ENCODE results near the gene TEX14.
A peak's percentile ranks its signal among the peaks of the same experiment; 100 is the strongest.

TEX14 gene

GRCh38 chr17:58728798-58729197, 37.0 kb upstream of the TEX14 start:
- DNase-seq (ENCODE audit: low read depth), result no peak
- no peak overlapping the region for H3K4me3 ChIP-seq (ENCODE audit: low read depth, low read length)
- in situ Hi-C loops (cut with HindIII; ENCODE audit: low sequenced_read_pairs), result no loop called here
- TF ChIP-seq CTCF (IDR thresholded peaks at IDR 0.05; ENCODE audit: low read depth, low read length, missing control alignments), result no peak

- no peak for DNase-seq (ENCODE audit: low read depth)
- no peak for TF ChIP-seq CTCF (IDR thresholded peaks at IDR 0.05; ENCODE audit: low read depth, low read length, missing control alignments)
- H3K4me3 ChIP-seq (ENCODE audit: low read depth, low read length), result no peak overlapping the region
- in situ Hi-C loops (cut with HindIII; ENCODE audit: low sequenced_read_pairs), result no loop called here
These were observed 30.9 kb upstream of the TEX14 start for GRCh38 chr17:58722696-58723095.

GRCh38 chr17:58722274-58722673, 30.4 kb upstream of the TEX14 start:
- in situ Hi-C loops (cut with HindIII; ENCODE audit: low sequenced_read_pairs), result no loop called here
- no peak for DNase-seq (ENCODE audit: low read depth)
- TF ChIP-seq CTCF (IDR thresholded peaks at IDR 0.05; ENCODE audit: low read depth, low read length, missing control alignments), result no peak
- H3K4me3 ChIP-seq (ENCODE audit: low read depth, low read length), result no peak overlapping the region

GRCh38 chr17:58710948-58711552, 19.2 kb upstream of the TEX14 start:
- no peak overlapping the region for H3K4me3 ChIP-seq (ENCODE audit: low read depth, low read length)
- peak; percentile 50 for DNase-seq (ENCODE audit: low read depth)
- in situ Hi-C loops (cut with HindIII; ENCODE audit: low sequenced_read_pairs), result no loop called here
- TF ChIP-seq CTCF (IDR thresholded peaks at IDR 0.05; ENCODE audit: low read depth, low read length, missing control alignments), result peak; percentile 44

- no peak for DNase-seq (ENCODE audit: low read depth)
- TF ChIP-seq CTCF (IDR thresholded peaks at IDR 0.05; ENCODE audit: low read depth, low read length, missing control alignments), result no peak
- in situ Hi-C loops (cut with HindIII; ENCODE audit: low sequenced_read_pairs), result no loop called here
- no peak overlapping the region for H3K4me3 ChIP-seq (ENCODE audit: low read depth, low read length)
These were observed 14.7 kb upstream of the TEX14 start for GRCh38 chr17:58706351-58707140.

- in situ Hi-C loops (cut with HindIII; ENCODE audit: low sequenced_read_pairs), result no loop called here
- no peak for DNase-seq (ENCODE audit: low read depth)
- TF ChIP-seq CTCF (IDR thresholded peaks at IDR 0.05; ENCODE audit: low read depth, low read length, missing control alignments), result no peak
- H3K4me3 ChIP-seq (ENCODE audit: low read depth, low read length), result no peak overlapping the region
These were observed 12.1 kb upstream of the TEX14 start for GRCh38 chr17:58703916-58704286.
